GM21786 (cell line): ENCODE data around the gene MYO3A.
"Not testable (repeated sequence)": the region's sequence is repeated elsewhere in the genome, so short reads cannot be mapped to it uniquely, and the experiment has no call there.

ENCODE experiments used
- ATAC-seq: cut with Tn5 transposase; IDR thresholded peaks from one replicate; pipeline ENCODE4 v1.9.1; 2021; ENCODE audit not compliant: unreplicated experiment

Gene MYO3A

GRCh38 chr10:25978771-25979170, 44.7 kb downstream of the MYO3A start:
- ATAC-seq: no peak

DNA sequence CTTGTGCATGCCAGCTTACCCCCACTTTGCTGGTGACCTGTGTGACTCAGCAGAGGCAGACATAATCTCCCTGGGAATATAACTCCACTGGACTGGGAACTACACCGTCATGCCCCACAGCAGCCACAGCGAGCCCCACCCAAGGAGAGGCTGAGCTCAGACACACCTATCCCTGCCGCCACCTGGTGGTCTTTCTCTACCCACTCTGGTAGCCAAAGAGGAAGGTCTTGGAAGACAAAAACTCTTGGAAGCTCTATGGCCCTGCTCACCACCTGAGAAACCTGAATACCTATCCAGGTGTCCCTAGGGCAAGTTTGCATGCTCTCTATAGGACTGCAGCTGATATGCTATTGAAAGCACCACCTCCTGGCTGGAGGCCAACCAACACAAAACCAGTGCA, 48.1 kb downstream of the MYO3A start:
- ATAC-seq: no peak

- ATAC-seq: no peak
These were observed 54.6 kb downstream of the MYO3A start for GRCh38 chr10:25988583-25988982.

DNA sequence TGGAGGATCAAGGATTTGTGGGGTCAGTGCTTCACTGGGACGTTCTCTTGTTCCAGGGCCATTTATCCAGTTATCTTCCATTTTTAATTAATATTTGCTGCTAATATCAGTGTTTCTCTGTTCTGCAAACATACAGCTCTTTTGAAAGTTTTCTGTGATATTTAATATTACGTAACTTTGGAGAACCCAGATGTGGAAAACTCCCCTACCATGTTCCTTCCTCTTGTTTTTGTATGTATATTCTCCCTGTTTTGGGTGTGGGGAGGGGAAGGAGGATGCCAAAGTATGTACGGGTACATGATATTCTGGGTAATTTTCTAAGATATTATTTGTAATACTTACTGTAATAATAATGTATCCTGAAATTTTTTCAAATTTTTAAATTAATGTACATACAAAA, 55.9 kb downstream of the MYO3A start:
- ATAC-seq: no peak

- ATAC-seq: no peak
These were observed 65.4 kb downstream of the MYO3A start for GRCh38 chr10:25999295-25999981.

DNA sequence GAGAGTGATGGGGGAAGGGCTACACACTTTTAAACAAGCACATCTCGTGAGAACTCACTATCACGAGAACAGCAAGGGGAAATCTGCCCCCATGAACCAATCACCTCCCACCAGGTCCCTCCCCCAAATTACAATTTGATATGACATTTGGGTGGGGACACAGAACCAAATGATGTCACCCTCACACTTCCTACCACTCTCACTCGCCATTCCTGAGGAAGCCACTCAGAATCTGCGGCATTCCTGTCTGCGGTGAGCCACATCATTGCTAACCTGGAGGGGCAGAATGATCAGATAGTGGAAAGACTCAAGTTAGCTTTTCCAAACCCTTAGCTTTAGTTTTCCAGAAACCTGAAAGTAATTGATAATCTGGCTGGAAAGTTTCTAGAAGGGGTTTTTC, 66.9 kb downstream of the MYO3A start:
- no peak for ATAC-seq

DNA sequence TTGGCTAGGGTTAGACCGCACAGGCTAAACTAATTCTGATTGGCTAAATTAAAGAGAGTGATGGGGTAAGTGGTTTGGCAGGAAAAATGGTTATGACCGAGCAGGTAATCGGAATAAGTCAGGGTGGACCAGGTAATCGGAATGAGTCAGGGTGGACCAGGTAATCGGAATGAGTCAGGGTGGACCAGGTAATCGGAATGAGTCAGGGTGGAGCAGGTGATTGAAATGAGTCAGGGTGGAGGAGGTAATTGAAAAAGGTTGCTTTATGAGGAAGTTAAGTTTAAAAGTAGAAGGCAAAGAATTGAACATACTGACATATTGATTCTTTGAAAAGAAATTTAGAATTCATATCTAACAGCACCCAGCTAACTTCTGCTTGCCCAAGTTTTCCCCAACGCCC, 68.4 kb downstream of the MYO3A start:
- not testable (repeated sequence) for ATAC-seq

DNA sequence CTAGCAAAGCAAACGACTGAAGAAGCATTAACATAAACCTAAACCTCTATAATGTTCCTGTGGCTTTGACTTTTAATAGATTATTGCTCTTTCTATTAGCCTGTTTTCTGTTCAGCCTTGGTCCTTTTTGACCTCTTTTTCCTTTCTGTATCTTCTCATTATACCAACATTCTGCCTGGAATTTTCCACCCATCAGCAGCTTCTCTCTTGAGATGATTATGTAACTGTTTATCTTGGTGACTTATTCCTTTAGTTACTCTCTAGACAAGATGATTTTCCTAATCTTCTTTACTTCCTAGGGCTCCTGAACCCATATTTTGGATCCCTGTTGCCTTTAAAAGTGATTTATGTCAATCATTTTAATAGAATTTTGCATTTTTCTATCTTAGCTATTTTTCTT, 81.1 kb downstream of the MYO3A start:
- no peak for ATAC-seq

DNA sequence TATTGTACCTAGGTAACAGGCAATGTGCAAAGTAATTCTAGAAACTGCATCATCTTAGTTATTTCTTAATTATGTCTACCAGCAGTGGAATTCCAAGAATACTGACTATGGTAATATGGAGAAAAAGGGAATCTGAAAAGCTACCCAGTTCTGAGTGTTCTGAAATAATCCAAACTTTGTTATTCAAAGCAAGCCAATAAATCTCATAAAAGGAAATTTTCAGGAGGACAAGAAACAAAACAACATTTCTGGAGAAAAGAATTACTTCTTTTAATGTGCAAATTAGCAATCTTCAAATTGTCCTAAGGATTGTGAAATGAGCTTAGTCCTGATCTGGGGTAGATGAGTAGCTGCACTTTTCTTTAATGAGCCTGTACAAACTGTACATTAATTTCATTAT, 88.8 kb downstream of the MYO3A start:
- ATAC-seq: no peak

GRCh38 chr10:26024303-26024702, 90.3 kb downstream of the MYO3A start:
- ATAC-seq: no peak

- ATAC-seq: no peak
These were observed 91.5 kb downstream of the MYO3A start for GRCh38 chr10:26025523-26025922.

GRCh38 chr10:26029858-26030257, 95.8 kb downstream of the MYO3A start:
- no peak for ATAC-seq

GRCh38 chr10:26031300-26031699, 97.3 kb downstream of the MYO3A start:
- no peak for ATAC-seq

DNA sequence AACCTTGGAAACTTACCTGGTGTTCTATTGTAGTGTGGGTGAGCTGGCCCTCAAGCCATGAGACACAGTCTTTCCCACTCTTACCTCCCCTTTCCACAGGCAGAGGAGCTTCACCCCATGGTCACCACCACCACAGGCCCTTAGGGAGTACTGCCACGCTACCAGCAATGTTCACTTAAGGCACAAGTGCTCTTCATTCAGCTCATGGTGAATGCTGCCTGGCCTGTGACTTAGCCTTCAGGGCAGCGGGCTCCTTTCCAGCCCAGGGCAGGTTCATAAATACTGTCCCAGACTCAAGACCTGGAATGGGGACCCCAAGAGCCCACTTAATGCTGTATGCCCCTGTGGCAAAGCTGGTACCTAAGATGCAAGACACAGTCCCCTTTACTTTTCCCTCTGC, 109.4 kb downstream of the MYO3A start:
- no peak for ATAC-seq

- ATAC-seq: no peak
These were observed 110.2 kb downstream of the MYO3A start for GRCh38 chr10:26044141-26044749.

DNA sequence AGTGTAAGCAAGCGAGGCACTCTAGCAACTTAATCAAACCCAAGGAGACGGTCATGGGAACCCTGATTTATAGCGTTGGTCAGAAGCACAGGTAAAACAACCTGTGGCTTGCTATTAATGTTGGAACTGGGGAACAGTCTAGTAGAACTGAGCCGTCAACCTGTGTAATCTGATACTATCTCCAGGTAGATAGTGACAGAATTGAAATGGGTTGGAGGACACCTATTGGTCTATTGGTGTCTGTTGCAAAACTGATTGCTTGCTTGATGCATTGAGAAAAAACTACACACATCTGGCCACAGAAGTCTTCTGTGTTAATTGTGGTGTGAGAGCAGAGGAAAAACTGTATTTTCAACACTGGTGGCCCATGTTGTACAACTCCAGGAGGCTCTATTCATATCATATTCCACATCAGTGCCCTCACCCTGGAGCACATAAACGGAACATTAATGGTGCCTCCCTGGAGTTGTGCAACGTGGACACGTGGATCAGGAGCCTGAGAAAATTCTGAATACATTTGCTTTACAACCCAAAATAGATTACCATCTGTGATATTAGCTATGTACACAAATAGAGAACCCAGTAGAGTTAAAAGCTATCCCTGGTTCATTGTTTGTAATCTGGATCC, 112.2 kb downstream of the MYO3A start:
- no peak for ATAC-seq

GRCh38 chr10:26048756-26049155, 114.7 kb downstream of the MYO3A start:
- no peak for ATAC-seq

GRCh38 chr10:26052326-26052725, 118.3 kb downstream of the MYO3A start:
- no peak for ATAC-seq

- no peak for ATAC-seq
These were observed 123.4 kb downstream of the MYO3A start for GRCh38 chr10:26057466-26057865.

GRCh38 chr10:26064106-26064505, 130.1 kb downstream of the MYO3A start:
- no peak for ATAC-seq

GRCh38 chr10:26067680-26068079, 133.7 kb downstream of the MYO3A start:
- ATAC-seq: no peak

DNA sequence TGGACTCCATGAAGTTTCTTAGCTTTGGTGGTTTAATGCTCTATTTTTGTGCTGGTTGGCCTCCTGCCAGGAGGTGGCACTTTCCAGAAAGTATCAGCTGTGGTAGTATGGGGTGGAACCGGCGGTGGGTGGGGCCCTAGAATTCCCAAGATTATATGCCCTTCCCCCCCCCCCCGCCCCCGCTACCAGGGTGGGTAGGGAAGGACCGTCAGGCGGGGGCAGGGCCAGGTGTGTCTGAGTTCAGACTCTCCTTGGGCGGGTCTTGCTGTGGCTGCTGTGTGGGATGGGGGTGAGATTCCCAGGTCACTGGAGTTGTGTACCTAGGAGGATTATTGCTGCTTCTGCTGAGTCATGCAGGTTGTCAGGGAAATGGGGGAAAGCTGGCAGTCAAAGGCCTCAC, 146.9 kb downstream of the MYO3A start:
- not testable (repeated sequence) for ATAC-seq

GRCh38 chr10:26081459-26081858, 147.4 kb downstream of the MYO3A start:
- no peak for ATAC-seq
